ENCODE measurements around the gene CALML3. TPM values are rescaled to one million over a fixed set of nuclear protein-coding genes. Genes with fewer than 3 reads are reported as not detected.

Gene CALML3
- total and polyA plus RNA-seq, 2 of the 13 experiments (the other 11 are each of a cell fraction or from before 2014, with no cell fraction given) = not detected

DNA sequence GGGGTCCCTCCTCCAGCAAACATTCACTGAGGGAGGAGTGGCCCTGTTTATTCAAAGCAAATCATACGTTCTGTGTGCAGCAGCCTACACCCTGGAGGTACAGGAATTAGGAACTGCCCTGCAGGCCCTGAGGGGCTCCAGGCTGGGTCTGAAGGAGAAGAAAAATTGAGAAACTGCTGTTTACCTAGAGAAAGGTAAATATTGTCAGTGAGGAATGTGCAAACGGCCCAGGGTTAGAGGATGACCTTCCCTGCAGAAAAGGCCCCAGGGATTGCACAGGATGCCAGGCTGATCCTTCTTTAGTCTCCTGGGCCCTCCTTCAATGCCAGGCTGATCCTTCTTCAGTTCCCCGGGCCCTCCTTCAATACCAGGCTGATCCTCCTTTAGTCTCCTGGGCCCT is 31.1 kb upstream of the CALML3 start (continued):
- TF ChIP-seq ATF2 (CRISPR knock-in tag; IDR thresholded peaks at IDR 0.05) (0 out of 2 replicates have a peak, but pooled peaks have one; percentile 31), RFX1 (IDR thresholded peaks at IDR 0.05) (no peak), ZNF205 (CRISPR knock-in tag; IDR thresholded peaks at IDR 0.05) (no peak), KAT8 (CRISPR knock-in tag; IDR thresholded peaks at IDR 0.05) (peak; percentile 34; the same call in 1 of the 2 replicates), FOXO1 (CRISPR knock-in tag; IDR thresholded peaks at IDR 0.05) (peak; percentile 70), CCDC6 (CRISPR knock-in tag; IDR thresholded peaks at IDR 0.05) (peak; percentile 59; the same call in 1 of the 2 replicates), SIX4 (CRISPR knock-in tag; IDR thresholded peaks at IDR 0.05) (0 out of 2 replicates have a peak, but pooled peaks have one; percentile 32), ETS1 (CRISPR knock-in tag; IDR thresholded peaks at IDR 0.05) (no peak), CREM (IDR thresholded peaks at IDR 0.05) (peak; percentile 29; the same call in 1 of the 2 replicates), CREM (CRISPR knock-in tag; IDR thresholded peaks at IDR 0.05) (no peak), HNRNPLL (IDR thresholded peaks at IDR 0.05; ENCODE audit: low read depth, low read length, poor library complexity, severe bottlenecking) (no peak), NCOA1 (CRISPR knock-in tag; IDR thresholded peaks at IDR 0.05) (no peak), HHEX (CRISPR knock-in tag; IDR thresholded peaks at IDR 0.05) (peak; percentile 59; the same call in 1 of the 2 replicates), PHF5A (CRISPR knock-in tag; IDR thresholded peaks at IDR 0.05; ENCODE audit: low read depth, unreplicated experiment) (no peak), SAP130 (CRISPR knock-in tag; IDR thresholded peaks at IDR 0.05; ENCODE audit: low read depth) (peak; percentile 26; the same call in 1 of the 2 replicates), MIER2 (CRISPR knock-in tag; IDR thresholded peaks at IDR 0.05) (no peak; the same call in 1 of the 2 replicates), ZNF33B (CRISPR knock-in tag; IDR thresholded peaks at IDR 0.05) (no peak), ZNF652 (CRISPR knock-in tag; IDR thresholded peaks at IDR 0.05; ENCODE audit: borderline replicate concordance, low read depth) (no peak), RBM39 (IDR thresholded peaks at IDR 0.05; ENCODE audit: low read depth, low read length, poor library complexity, severe bottlenecking) (no peak), WIZ (CRISPR knock-in tag; IDR thresholded peaks at IDR 0.05) (no peak), HMG20A (CRISPR knock-in tag; IDR thresholded peaks at IDR 0.05; ENCODE audit: borderline replicate concordance) (peak; percentile 62; the same call in 1 of the 2 replicates), ZNF788 (CRISPR knock-in tag; IDR thresholded peaks at IDR 0.05; ENCODE audit: borderline replicate concordance) (peak; percentile 25; the same call in 1 of the 2 replicates)
- TF ChIP-seq, protein P1, sequence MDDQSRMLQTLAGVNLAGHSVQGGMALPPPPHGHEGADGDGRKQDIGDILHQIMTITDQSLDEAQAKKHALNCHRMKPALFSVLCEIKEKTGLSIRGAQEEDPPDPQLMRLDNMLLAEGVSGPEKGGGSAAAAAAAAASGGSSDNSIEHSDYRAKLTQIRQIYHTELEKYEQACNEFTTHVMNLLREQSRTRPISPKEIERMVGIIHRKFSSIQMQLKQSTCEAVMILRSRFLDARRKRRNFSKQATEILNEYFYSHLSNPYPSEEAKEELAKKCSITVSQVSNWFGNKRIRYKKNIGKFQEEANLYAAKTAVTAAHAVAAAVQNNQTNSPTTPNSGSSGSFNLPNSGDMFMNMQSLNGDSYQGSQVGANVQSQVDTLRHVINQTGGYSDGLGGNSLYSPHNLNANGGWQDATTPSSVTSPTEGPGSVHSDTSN (CRISPR knock-in tag; IDR thresholded peaks at IDR 0.05; ENCODE audit: borderline replicate concordance) = no peak
- TF ChIP-seq, protein P2, sequence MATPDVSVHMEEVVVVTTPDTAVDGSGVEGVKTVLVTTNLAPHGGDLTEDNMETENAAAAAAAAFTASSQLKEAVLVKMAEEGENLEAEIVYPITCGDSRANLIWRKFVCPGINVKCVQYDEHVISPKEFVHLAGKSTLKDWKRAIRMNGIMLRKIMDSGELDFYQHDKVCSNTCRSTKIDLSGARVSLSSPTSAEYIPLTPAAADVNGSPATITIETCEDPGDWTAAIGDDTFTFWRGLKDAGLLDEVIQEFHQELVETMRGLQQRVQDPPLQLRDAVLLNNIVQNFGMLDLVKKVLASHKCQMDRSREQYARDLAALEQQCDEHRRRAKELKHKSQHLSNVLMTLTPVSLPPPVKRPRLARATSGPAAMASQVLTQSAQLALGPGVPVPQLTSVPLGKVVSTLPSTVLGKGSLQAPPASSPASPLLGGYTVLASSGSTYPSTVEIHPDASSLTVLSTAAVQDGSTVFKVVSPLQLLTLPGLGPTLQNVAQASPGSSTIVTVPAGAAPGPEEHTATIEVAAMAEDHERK (CRISPR knock-in tag; IDR thresholded peaks at IDR 0.05; ENCODE audit: low read depth) = no peak
- TF ChIP-seq, protein P3, sequence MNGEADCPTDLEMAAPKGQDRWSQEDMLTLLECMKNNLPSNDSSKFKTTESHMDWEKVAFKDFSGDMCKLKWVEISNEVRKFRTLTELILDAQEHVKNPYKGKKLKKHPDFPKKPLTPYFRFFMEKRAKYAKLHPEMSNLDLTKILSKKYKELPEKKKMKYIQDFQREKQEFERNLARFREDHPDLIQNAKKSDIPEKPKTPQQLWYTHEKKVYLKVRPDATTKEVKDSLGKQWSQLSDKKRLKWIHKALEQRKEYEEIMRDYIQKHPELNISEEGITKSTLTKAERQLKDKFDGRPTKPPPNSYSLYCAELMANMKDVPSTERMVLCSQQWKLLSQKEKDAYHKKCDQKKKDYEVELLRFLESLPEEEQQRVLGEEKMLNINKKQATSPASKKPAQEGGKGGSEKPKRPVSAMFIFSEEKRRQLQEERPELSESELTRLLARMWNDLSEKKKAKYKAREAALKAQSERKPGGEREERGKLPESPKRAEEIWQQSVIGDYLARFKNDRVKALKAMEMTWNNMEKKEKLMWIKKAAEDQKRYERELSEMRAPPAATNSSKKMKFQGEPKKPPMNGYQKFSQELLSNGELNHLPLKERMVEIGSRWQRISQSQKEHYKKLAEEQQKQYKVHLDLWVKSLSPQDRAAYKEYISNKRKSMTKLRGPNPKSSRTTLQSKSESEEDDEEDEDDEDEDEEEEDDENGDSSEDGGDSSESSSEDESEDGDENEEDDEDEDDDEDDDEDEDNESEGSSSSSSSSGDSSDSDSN (CRISPR knock-in tag; IDR thresholded peaks at IDR 0.05) = no peak

All from HepG2 (cell line).